IMR-90 (cell line): ENCODE results near the gene PMM2. TPM values are rescaled to one million over a fixed set of nuclear protein-coding genes. Genes with fewer than 3 reads are reported as not detected.

Experiments
- ATAC-seq: fragments of 200-7000 bp; cut with Tn5 transposase; 2 replicates; pipeline ENCODE4 v1.9.1; 2020; ENCODE audit warnings: low read depth, mild to moderate bottlenecking, moderate library complexity
- BruUV-seq: library from RNA; stranded (reverse); fragments of 400-500 nt; replicated peaks from 2 replicates; lab custom pipeline; 2021; lab: Mats Ljungman, UMichigan
- CTCF ChIA-PET: fragments of 300-600 bp; formaldehyde crosslinking; extraction: SDS; loops from one replicate; lab custom pipeline; 2021; ENCODE audit warnings: antibody characterized with exemption; lab: Yijun Ruan, JAX
- POLR2A ChIA-PET: fragments of 300-600 bp; sonication (Branson Sonifier 250); formaldehyde crosslinking; loops from one replicate; lab custom pipeline; 2022; ENCODE audit warnings: antibody characterized with exemption; ENCODE audit not compliant: unreplicated experiment; lab: Charles Lee
- DNase-seq: peaks from one replicate; pipeline ENCODE4 v3.0.0; 2013
- H2AFZ ChIP-seq: replicated peaks from 2 replicates; pipeline ENCODE3; 2013; ENCODE audit warnings: low read length, mild to moderate bottlenecking; ENCODE audit not compliant: poor library complexity
- H2AK5ac ChIP-seq: 2 replicates; pipeline ENCODE4 v1.6.1; 2013; ENCODE audit warnings: low read depth, low read length, inconsistent platforms
- H2AK9ac ChIP-seq: replicated peaks from 2 replicates; pipeline ENCODE3; 2013; ENCODE audit warnings: mild to moderate bottlenecking, low read depth, low read length, moderate library complexity; ENCODE audit not compliant: poor library complexity
- H2BK120ac ChIP-seq: 2 replicates; pipeline ENCODE4 v1.6.1; 2013; ENCODE audit warnings: low read depth, low read length, inconsistent platforms
- H2BK15ac ChIP-seq: 3 replicates; pipeline ENCODE4 v1.6.1; 2013; ENCODE audit warnings: low read depth, low read length, inconsistent platforms
- H2BK20ac ChIP-seq: 2 replicates; pipeline ENCODE4 v1.6.1; 2013; ENCODE audit warnings: low read depth, mild to moderate bottlenecking, inconsistent platforms, low read length, moderate library complexity
- H2BK5ac ChIP-seq: 2 replicates; pipeline ENCODE4 v1.6.1; 2013; ENCODE audit warnings: mild to moderate bottlenecking, low read depth, low read length, inconsistent platforms; ENCODE audit not compliant: poor library complexity, severe bottlenecking
- H3K14ac ChIP-seq: replicated peaks from 2 replicates; pipeline ENCODE4 v1.6.1; 2013; ENCODE audit warnings: low read depth, low read length, inconsistent platforms
- H3K18ac ChIP-seq: 2 replicates; pipeline ENCODE4 v1.6.1; 2013; ENCODE audit warnings: low read depth, low read length, control low read depth
- H3K23ac ChIP-seq: 2 replicates; pipeline ENCODE4 v1.6.1; 2013; ENCODE audit warnings: low read depth, low read length, inconsistent platforms
- H3K27ac ChIP-seq: 2 replicates; pipeline ENCODE4 v1.5.1; 2013; ENCODE audit warnings: mild to moderate bottlenecking, control low read depth, low read length; ENCODE audit not compliant: insufficient read depth
- H3K27me3 ChIP-seq: 2 replicates; pipeline ENCODE4 v1.6.1; 2013; ENCODE audit warnings: low read length; ENCODE audit not compliant: control insufficient read depth, insufficient read depth
- H3K36me3 ChIP-seq: 2 replicates; pipeline ENCODE4 v1.6.1; 2013; ENCODE audit warnings: low read length, mixed read lengths; ENCODE audit not compliant: control insufficient read depth, insufficient read depth
- H3K4ac ChIP-seq: 2 replicates; pipeline ENCODE4 v1.6.1; 2013; ENCODE audit warnings: low read depth, low read length, inconsistent platforms
- H3K4me1 ChIP-seq: 2 replicates; pipeline ENCODE4 v1.6.1; 2013; ENCODE audit warnings: low read length, mixed read lengths; ENCODE audit not compliant: control insufficient read depth, insufficient read depth
- H3K4me2 ChIP-seq: 2 replicates; pipeline ENCODE4 v1.6.1; 2013; ENCODE audit warnings: low read depth, mild to moderate bottlenecking, control low read depth, low read length, moderate library complexity
- H3K4me3 ChIP-seq: 2 replicates; pipeline ENCODE4 v1.5.1; 2013; ENCODE audit warnings: low read depth, mild to moderate bottlenecking, control low read depth, low read length, moderate library complexity; ENCODE audit not compliant: insufficient read depth
- H3K56ac ChIP-seq: 2 replicates; pipeline ENCODE4 v1.6.1; 2013; ENCODE audit warnings: low read length, inconsistent platforms; ENCODE audit not compliant: insufficient read depth; ENCODE audit errors: extremely low read depth
- H3K79me1 ChIP-seq, 2 experiments: 2 replicates each; pipeline ENCODE4 v1.6.1; 2013; ENCODE audit warnings: low read length in 2 of 2, inconsistent platforms in 1 of 2, low read depth in 1 of 2
- H3K9ac ChIP-seq: 2 replicates; pipeline ENCODE4 v1.6.1; 2013; ENCODE audit warnings: low read depth, low read length, control low read depth
- H3K9me1 ChIP-seq: 2 replicates; pipeline ENCODE4 v1.6.1; 2013; ENCODE audit warnings: low read length, inconsistent platforms; ENCODE audit not compliant: insufficient read depth
- H3K9me3 ChIP-seq: 2 replicates; pipeline ENCODE4 v1.6.1; 2013; ENCODE audit warnings: low read length; ENCODE audit not compliant: control insufficient read depth, insufficient read depth
- H4K20me1 ChIP-seq: 2 replicates; pipeline ENCODE4 v1.6.1; 2013; ENCODE audit warnings: low read length, inconsistent platforms; ENCODE audit not compliant: insufficient read depth
- H4K5ac ChIP-seq: 2 replicates; pipeline ENCODE4 v1.6.1; 2013; ENCODE audit warnings: mild to moderate bottlenecking, low read depth, low read length, control low read depth
- H4K8ac ChIP-seq, 2 experiments: 2 replicates each; pipeline ENCODE4 v1.6.1; 2013; ENCODE audit warnings: low read depth in 2 of 2, low read length in 2 of 2, control low read depth in 1 of 2, inconsistent platforms in 1 of 2
- H4K91ac ChIP-seq: 2 replicates; pipeline ENCODE4 v1.6.1; 2013; ENCODE audit warnings: low read depth, low read length, inconsistent platforms; ENCODE audit not compliant: insufficient read depth
- BHLHE40 ChIP-seq: fragments of 150-350 bp; IDR thresholded peaks from 2 replicates; pipeline ENCODE4 v1.6.1; 2016; ENCODE audit warnings: mild to moderate bottlenecking, low read depth, low read length
- CTCF ChIP-seq: conservative IDR thresholded peaks from 2 replicates; pipeline ENCODE4 v1.5.1; 2012; ENCODE audit warnings: mild to moderate bottlenecking, low read depth, low read length, improper control_type of control experiment
- MAFK ChIP-seq: IDR thresholded peaks from 2 replicates; pipeline ENCODE4 v1.6.1; 2012; ENCODE audit warnings: low read depth, low read length, improper control_type of control experiment
- MXI1 ChIP-seq: IDR thresholded peaks from 2 replicates; pipeline ENCODE4 v1.6.1; 2012; ENCODE audit warnings: low read depth, mild to moderate bottlenecking, low read length, moderate library complexity, borderline replicate concordance
- NFE2L2 ChIP-seq: fragments of 150-350 bp; IDR thresholded peaks from 2 replicates; pipeline ENCODE4 v1.6.1; 2016; ENCODE audit warnings: low read depth, mild to moderate bottlenecking, low read length
- POLR2A ChIP-seq: IDR thresholded peaks from 2 replicates; pipeline ENCODE4 v1.6.1; 2012; ENCODE audit warnings: mild to moderate bottlenecking, low read depth, low read length
- RAD21 ChIP-seq: IDR thresholded peaks from 2 replicates; pipeline ENCODE4 v1.6.1; 2012; ENCODE audit warnings: low read length, improper control_type of control experiment
- RCOR1 ChIP-seq: IDR thresholded peaks from 2 replicates; pipeline ENCODE4 v1.6.1; 2012; ENCODE audit warnings: mild to moderate bottlenecking, low read length, improper control_type of control experiment; ENCODE audit not compliant: insufficient replicate concordance
- USF2 ChIP-seq: fragments of 150-350 bp; IDR thresholded peaks from 2 replicates; pipeline ENCODE4 v1.6.1; 2017; ENCODE audit warnings: mild to moderate bottlenecking, antibody characterized with exemption, low read length, low read depth
- WGBS, 2 experiments: methylation state at CpG; one replicate each; pipeline versions ENCODE4 v1.1.5 to v1.1.7; 2013; ENCODE audit warnings: missing lambda C conversion rate in 2 of 2; ENCODE audit not compliant: insufficient read length in 1 of 2; ENCODE audit errors: extremely low coverage in 2 of 2; 5-methylcytosine and 5-hydroxymethylcytosine counted together
- dilution Hi-C: fragments of 300-500 bp; cut with HindIII; formaldehyde crosslinking; loops from one replicate; pipeline ENCODE4 v1.14.3; 2018; ENCODE audit warnings: low sequenced_read_pairs; ENCODE audit not compliant: unreplicated experiment
- in situ Hi-C: fragments of 300-500 bp; cut with MboI; formaldehyde crosslinking; loops from 3 replicates; pipeline ENCODE4 v1.14.3; 2019; ENCODE audit warnings: low sequenced_read_pairs, inconsistent platforms, mixed read lengths
- intact Hi-C: fragments of 100-400 bp; cut with micrococcal nuclease; formaldehyde crosslinking; loops from 2 replicates; pipeline ENCODE4 v1.10.0; 2022
- polyA plus RNA-seq, 3 experiments: library from polyadenylated mRNA; depleted of rRNA; stranded (reverse); fragments of >200 nt; gene quantifications; 2 replicates each; pipeline ENCODE4 v1.2.3, GENCODE V29; 2012; ENCODE audit warnings: low replicate concordance in 1 of 3
- total RNA-seq: library from RNA; depleted of rRNA; stranded (reverse); fragments of >200 nt; gene quantifications from 2 replicates; pipeline ENCODE4 v1.2.3, GENCODE V29; 2012

The PMM2 gene
- total and polyA plus RNA-seq, 2 of the 4 experiments (the other 2 are of a cell fraction): 25.8 to 38.9 TPM

- no peak for TF ChIP-seq RCOR1
These were observed 34.5 kb downstream of the PMM2 start (continued) for GRCh38 chr16:8831871-8832716.

- Histone ChIP-seq H3K4me3 (no peak overlapping the region), H2BK15ac (no peak overlapping the region), H4K91ac (no peak overlapping the region), H3K23ac (no peak overlapping the region), H2AK9ac (no peak overlapping the region), H3K9ac (no peak overlapping the region), H3K14ac (no peak overlapping the region), H3K4me1 (no peaks in the 10 kb centered on the region), H4K8ac (no peak overlapping the region), H3K4me2 (no peak overlapping the region), H4K20me1 (peaks cover 36% of the 10 kb centered on the region), H2AFZ (no peak overlapping the region), H3K9me3 (no peaks in the 10 kb centered on the region), H3K36me3 (peaks cover 38% of the 10 kb centered on the region), H2BK120ac (no peak overlapping the region), H2BK5ac (no peak overlapping the region), H3K4ac (no peak overlapping the region), H3K27me3 (no peaks in the 10 kb centered on the region), H3K9me1 (peaks cover 12% of the 10 kb centered on the region), H2BK20ac (no peak overlapping the region), H3K18ac (no peak overlapping the region), H4K5ac (no peak overlapping the region), H3K79me1 (peaks cover 29 to 57% of the 10 kb centered on the region in 2 experiments), H2AK5ac (no peak overlapping the region), H3K56ac (no peak overlapping the region), H3K27ac (no peak overlapping the region)
- intact Hi-C loops: no loop called here
- BruUV-seq: no TSS peak
- ChIA-PET CTCF (no interaction called here), POLR2A (no interaction called here)
- ATAC-seq (no peak), DNase-seq (no peak)
- dilution Hi-C loops: no loop called here
- WGBS, 2 experiments: 81% methylated on average over 13 of the region's 16 CpGs; no CpG with 5 or more reads in 1 of the 2 experiments
- TF ChIP-seq CTCF (no peak), BHLHE40 (no peak), MAFK (no peak), MXI1 (no peak), NFE2L2 (no peak), USF2 (no peak), POLR2A (no peak), RAD21 (no peak)
- in situ Hi-C loops: no loop called here
These were observed 35.1 kb downstream of the PMM2 start for GRCh38 chr16:8832717-8833105.
